HL-60 (cell line): ENCODE data around the gene ZNF740.

Experiments used
- DNase-seq, 2 experiments: peaks; one replicate each; pipeline ENCODE4 v3.0.0-alpha.2; 2010 to 2020; ENCODE audit warnings: low read depth in 1 of 2, low spot score in 1 of 2
- H3K27ac ChIP-seq: fragments of 250-450 bp; sonication (Bioruptor Pico); replicated peaks from 2 replicates; pipeline ENCODE4 v1.5.1; 2020; ENCODE audit warnings: mild to moderate bottlenecking, moderate library complexity
- H3K27me3 ChIP-seq: fragments of 250-450 bp; sonication (Bioruptor Pico); 2 replicates; pipeline ENCODE4 v1.5.1; 2021; ENCODE audit warnings: mild to moderate bottlenecking, moderate library complexity; ENCODE audit not compliant: insufficient read depth, poor library complexity, severe bottlenecking
- H3K4me3 ChIP-seq: replicated peaks from 2 replicates; pipeline ENCODE4 v1.5.1; 2011; ENCODE audit warnings: mild to moderate bottlenecking, control low read depth, low read length; ENCODE audit not compliant: insufficient read depth
- CTCF ChIP-seq: IDR thresholded peaks from one replicate; pipeline ENCODE4 v1.5.1; 2011; ENCODE audit warnings: low read length, control low read depth, inconsistent platforms; ENCODE audit not compliant: insufficient read depth
- GABPA ChIP-seq: IDR thresholded peaks from 2 replicates; pipeline ENCODE4 v1.6.1; 2012; ENCODE audit warnings: low read depth
- POLR2AphosphoS5 ChIP-seq: IDR thresholded peaks from 2 replicates; pipeline ENCODE4 v1.6.1; 2012; ENCODE audit warnings: low read depth
- REST ChIP-seq: IDR thresholded peaks from 2 replicates; pipeline ENCODE4 v1.6.1; 2012; ENCODE audit warnings: low read depth; ENCODE audit not compliant: insufficient replicate concordance
- SPI1 ChIP-seq: IDR thresholded peaks from 2 replicates; pipeline ENCODE4 v1.6.1; 2012; ENCODE audit warnings: low read depth, mild to moderate bottlenecking, borderline replicate concordance

Gene ZNF740

GRCh38 chr12:53159195-53159839 lies 21.2 kb upstream of the ZNF740 start:
- no peak overlapping the region for H3K4me3 ChIP-seq
- peak; percentile 69 to 90 for DNase-seq
- H3K27me3 ChIP-seq: no peaks in the 10 kb centered on the region
- TF ChIP-seq POLR2AphosphoS5: 0 out of 2 replicates have a peak, but pooled peaks have one; percentile 53
- peak; percentile 100 for TF ChIP-seq CTCF
- no peak for TF ChIP-seq GABPA
- no peak overlapping the region for H3K27ac ChIP-seq

GRCh38 chr12:53160000-53160399 lies 20.5 kb upstream of the ZNF740 start:
- DNase-seq: no peak
- Histone ChIP-seq H3K27ac (no peak overlapping the region), H3K4me3 (no peak overlapping the region), H3K27me3 (no peaks in the 10 kb centered on the region)
- TF ChIP-seq POLR2AphosphoS5: no peak
- no peak for TF ChIP-seq SPI1
- TF ChIP-seq REST: no peak
- TF ChIP-seq GABPA: no peak
- TF ChIP-seq CTCF: no peak

- no peak overlapping the region for H3K27ac ChIP-seq
- no peak overlapping the region for H3K4me3 ChIP-seq
- TF ChIP-seq GABPA (no peak), SPI1 (no peak), CTCF (no peak), POLR2AphosphoS5 (no peak), REST (no peak)
- no peaks in the 10 kb centered on the region for H3K27me3 ChIP-seq
- DNase-seq: no peak
Measured at GRCh38 chr12:53160673-53161072, 19.8 kb upstream of the ZNF740 start.
